Right renal cortex interstitium (tissue), 3 donors: ENCODE data around the gene TM9SF1. TPM values are rescaled to one million over a fixed set of nuclear protein-coding genes. Genes with fewer than 3 reads are reported as not detected.

Source experiments
- DNase-seq, 3 donors: peaks; one replicate each; pipeline ENCODE4 v3.0.0-alpha.2; 2013; ENCODE audit warnings: low read depth in 3 of 3, low spot score in 2 of 3
- polyA plus RNA-seq, 3 donors: library from polyadenylated mRNA; unstranded; fragments of 120-200 nt; gene quantifications; one replicate each; pipeline ENCODE4 v1.2.1, GENCODE V29; 2013; ENCODE audit not compliant: insufficient read length in 3 of 3

TM9SF1 gene
- polyA plus RNA-seq, 3 donors: 36.9 to 40.9 (median 39.0) TPM

DNA sequence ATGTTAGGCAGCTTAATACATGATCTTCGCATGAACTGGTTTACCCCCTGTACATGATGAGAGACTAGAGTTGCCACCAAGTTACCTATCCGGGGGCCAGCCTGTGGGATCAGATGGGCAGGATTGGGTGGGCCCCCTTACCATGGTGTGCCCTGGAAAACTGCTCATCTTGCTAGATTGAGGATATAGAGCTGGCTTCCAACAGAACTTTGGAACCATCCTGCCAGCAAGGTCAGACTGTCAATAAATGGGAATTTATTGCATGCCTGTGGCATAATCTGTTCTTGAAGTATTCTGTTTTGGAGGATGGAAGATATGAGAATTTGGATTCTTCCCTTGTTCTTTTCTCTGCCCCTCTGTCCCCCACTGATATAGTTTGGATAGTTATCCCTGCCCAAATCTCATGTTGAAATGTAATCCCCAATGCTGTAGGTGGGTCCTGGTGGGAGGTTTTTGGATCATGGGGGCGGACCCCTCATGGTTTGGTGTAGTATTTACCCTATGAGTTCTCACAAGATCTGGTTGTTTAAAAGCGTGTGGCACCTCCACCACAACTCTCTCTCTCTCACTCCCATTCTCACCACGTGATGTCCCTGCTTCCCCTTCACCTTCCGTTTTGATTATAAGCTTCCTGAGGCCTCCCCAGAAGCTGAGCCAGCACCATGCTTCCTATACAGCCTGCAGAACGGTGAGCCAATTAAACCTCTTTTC lies 3.7 kb upstream of the TM9SF1 start:
- DNase-seq: no peak

DNA sequence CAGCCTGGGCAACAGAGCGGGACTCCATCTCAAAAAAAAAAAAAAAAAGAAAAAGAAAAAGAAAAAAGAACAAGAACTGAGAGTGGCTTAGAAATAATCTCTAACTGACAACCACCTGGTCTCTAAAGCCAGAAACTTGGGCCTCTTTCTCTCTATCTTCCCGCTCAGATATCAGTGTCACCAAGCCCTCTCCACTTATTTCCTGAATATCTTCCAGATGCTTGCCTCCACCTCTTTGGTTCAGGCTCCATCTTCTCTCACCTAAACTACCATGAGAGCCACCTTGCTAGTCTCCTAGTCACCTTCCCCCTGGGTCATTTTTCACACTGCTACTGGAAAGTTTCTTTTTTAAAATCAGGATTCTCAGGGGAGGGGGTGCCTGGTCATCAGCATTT lies 1.8 kb upstream of the TM9SF1 start:
- no peak for DNase-seq

DNA sequence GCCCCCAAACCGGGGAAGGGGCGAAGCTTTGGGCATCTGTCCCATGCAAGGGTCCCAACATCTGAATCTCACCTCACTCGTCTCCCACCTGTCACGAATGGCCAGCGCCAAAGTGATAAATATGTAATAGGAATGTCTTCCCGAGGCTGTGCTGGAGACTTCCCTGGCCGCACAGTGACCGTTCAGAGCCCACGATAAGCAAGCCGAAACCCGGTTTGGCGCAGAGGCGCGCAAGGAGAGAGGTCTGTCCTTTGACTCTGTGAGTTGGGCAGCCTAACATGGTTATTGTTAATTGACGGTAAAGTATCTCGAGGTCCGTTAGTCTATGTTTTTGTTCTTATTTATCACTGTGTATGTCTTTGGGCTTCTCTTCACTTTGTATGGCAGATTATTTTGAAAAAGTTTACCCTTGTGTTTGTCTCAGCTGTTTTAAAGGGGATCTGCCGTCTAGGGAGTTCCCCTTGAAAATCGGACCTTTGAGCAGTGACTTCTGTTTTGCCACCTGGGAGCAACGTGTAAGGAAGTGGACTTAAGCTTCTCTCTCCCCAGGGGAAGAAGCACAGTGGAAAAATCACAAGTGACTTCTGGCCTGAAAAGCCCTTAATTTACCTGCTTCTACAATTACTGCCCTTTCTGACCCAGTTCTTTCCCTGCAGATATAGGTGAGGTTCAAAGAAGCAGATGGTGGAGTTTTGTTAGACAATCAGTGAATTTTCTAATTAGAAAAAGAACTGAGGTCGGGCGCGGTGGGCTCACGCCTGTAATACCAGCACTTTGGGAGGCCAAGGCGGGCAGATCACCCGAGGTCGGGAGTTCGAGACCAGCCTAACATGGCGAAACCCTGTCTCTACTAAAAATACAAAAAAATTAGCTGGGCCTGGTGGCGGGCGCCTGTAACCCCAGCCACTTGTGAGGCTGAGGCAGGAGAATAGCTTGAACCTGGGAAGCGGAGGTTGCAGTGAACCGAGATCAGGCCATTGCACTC lies 1.1 kb upstream of the TM9SF1 start:
- no peak for DNase-seq

DNA sequence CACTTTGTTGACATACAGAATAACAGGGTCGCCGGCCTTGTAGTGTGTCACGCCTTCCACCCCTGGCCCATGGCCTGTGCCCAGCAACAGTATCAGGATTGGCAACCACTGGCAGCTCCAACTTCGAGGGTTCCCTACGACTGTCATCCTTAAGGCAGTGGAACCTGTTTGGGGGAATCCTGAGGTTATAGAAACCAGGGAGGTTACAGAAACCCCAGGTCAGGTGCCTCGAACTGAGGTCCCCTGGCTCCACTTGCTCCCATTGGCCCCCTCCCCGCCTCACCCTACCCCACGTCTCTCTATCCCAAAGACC lies 412 bp downstream of the TM9SF1 start:
- DNase-seq: no peak

DNA sequence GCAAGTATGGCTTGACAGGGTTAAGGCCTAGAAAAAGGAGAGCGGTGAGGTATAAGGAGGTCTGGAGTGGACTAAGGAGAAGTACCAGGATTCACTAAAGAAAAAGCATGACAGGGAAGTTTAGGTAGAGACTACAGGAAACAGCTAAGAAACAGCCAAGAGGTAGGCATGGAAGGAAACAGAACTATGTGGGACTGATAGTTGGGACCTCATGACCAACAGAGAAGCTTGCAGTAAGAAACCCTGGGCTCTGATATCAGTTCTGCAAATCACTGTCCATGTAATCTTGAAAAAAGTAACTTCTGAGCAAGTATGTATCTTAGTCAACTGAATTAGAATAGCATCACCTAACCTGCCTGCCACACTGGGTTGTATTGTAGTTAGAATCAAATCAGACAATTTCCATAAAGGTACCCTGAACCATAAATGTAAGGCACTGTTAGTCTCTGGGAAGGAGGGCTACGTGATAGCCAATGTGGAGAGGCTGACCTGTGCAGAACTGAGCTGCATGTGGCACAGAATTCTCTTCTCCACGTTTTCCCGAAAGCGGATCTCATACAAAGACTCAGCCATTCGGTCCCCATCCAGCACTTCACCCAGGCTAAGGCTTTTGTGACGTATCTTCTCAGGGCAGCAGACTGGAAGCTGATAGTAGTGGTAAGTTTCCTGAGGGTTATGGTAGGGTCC lies 912 bp downstream of the TM9SF1 start:
- DNase-seq: no peak

DNA sequence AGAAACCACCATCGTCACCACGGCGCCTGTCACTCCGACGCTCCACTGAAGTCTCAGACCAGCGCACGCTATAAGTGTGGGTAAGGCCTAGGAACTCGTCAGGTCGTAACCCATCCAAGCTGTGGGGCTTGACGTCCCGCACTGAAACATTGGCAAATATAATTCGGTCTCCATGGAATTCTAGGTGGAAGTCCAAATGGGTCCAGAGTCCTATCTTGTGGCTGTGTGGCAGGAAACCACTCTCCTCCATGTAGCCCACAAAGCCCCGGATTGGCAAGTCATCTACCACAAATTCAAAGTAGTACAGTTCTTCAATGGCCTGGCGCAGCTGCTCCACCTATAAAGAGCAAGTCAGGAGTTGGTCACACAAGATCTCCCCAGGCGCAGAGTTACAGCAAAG lies 2.3 kb downstream of the TM9SF1 start:
- no peak for DNase-seq

DNA sequence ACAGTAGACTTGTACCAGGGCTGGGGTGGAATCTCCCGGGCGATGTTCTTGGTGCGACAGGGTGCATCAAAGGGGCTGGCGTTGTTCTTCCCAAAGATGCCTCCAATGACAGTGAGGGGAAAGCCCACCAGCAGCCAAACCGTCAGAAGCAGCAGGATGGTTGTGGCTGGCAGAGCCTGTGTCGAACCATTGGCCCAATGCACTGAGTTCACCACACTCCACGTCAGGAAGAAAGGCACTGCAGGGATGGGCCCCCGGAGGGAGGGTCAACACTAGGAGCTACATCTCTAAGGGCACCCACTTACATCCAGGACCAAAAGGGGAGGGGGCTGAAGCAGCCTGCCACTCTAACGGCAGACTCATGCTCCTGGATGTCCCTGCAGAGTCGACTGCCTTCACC lies 4.8 kb downstream of the TM9SF1 start:
- DNase-seq: no peak

DNA sequence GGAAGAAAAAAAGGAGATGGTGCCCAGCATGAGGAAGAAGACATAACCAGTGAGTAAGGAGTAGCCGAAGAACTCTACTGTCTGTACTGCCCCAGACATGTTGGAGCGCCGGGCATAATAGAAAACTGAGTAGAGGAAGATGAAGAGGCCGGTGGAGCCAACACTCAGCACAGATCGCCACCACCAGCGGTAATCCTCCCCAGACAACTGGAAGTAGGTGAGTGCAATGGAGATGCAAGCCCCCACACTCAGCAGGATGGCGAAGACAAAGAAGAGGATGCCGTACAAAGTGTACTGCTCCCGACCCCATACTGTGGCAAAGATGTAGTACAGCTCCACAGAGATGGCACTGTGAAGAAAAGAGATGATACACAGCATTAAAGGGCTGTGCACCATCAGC lies 5.8 kb downstream of the TM9SF1 start:
- DNase-seq: no peak

DNA sequence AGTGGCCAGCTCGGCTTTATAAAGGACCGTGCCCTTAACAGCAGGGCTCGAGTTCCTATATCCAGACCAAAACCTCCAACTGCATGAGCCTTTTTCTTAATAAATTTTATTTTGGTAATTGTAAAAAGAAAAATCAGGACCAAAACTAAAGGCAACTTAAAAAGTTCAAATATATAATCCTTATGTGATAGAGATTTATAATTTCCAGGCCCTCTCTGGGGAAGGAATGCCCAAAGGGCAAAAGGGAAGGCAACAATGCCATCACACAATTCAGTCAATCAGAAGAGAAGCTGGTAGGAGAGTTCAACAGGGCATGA lies 6.2 kb downstream of the TM9SF1 start:
- no peak for DNase-seq

DNA sequence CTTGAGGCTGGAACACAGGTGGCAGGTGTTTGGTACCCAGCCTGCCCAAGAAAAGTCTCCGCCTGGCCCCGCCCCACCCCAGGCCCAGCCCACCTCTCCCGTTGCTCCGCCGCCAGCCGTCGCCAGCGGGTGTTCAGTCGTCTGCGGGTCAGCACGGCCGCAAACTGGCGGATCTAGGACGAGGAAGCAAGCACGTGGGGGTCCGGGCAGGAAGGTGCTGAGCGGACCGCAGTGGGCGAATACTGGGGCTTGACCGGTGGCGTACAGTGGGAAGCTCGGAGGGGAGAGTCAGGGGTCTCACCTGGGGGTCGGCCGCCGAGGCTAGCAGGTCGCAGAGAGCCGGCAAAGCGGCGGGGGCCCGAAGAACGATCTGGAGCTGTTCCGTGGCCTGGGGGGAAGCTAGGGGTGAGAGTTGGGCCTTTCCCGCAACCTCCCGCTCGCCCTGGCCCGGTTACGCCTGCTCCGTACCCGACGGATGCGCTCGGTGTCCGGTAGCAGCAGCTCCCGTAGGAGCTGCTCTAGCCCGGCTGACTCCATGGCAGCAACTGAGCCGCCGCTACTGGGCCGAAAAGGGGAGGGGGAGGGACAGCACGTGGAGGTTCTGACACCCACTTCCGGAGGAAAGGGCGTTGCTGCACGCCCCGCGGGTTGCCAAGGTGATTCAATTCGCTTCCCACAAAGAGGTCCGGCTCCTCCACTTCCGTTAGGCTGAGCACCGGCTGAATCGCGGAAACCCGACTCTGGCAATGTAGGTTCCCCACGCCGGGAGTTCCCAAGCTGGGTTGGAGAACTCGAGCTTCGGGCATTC lies 6.8 kb downstream of the TM9SF1 start, which contains the start of gene IPO4:
TSS of gene IPO4 (minus strand) at position 566 of the 808 bp plus-strand sequence. CDS start at position 537, 29 bp downstream.
- DNase-seq: peak; percentile 83 to 94 (median 92)

DNA sequence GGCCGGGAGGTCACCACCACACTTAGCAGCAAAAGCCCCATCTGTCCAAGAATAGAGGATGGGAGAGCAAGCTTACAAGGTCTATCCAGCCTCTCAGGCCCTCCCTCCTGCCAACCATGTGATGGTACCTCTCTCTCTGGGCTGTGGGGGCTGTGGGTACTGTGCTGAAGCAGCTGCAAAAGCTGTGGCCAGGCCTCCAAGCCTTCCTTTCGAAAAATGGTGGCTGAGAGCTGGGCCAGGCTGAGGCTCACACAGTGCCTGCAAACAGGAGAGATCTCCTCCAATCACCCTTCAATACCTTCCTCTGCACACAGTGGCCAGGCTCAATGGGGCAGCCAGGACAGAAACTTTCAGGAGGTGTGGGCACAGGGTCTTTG lies 7.7 kb downstream of the TM9SF1 start:
- DNase-seq: no peak

DNA sequence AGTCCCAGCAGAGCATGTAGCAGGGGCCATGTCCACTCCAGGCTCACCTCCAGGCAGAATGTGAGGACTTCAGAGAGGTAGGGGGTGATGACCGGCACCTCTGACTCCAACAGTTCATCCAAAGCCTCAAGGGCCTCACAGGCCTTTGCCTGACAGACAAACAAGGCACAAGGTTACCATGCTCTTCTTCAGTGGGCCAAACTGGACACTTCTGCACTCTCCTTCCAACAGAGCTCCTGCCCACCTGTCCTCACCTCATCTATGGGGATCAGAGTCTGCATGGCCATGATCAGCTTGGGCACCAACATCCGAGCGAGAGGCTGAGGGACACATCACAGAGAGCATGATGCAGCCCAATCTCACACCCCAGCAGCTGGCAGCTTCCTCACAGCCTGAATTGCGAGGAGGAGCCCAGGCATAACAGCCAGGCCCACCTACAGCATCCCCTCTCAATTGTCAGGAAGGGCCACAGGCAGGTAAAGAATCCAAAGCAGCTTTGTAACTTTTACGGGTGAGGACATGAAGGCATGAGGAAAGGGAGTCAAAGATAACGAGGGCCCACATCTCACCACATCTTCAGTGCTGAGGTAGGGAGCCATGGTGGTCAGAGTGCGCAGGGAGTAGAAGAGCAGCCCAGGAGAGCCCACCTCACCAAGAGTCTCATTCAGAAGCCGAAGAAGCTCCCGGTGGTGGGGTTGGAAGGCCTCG lies 8.3 kb downstream of the TM9SF1 start:
- DNase-seq: no peak

DNA sequence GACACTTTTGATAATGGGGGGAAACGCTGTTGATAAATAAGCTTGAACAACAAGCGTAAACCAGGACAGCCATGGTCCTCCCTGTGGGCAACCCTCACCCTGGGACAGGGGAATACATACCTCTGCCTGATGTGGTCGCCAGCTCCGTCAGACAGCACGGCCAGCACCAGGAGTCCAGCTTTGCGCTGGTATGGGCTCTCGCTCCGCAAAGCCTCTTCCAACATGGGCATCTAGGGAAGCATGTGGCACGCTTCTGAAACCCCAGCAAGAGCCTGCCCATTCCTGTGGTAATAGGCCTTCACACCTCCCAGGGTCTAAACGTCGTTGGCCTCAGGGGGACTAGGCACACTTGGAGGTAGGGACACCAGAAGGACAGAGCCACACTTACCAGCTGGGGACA lies 9.5 kb downstream of the TM9SF1 start:
- no peak for DNase-seq

DNA sequence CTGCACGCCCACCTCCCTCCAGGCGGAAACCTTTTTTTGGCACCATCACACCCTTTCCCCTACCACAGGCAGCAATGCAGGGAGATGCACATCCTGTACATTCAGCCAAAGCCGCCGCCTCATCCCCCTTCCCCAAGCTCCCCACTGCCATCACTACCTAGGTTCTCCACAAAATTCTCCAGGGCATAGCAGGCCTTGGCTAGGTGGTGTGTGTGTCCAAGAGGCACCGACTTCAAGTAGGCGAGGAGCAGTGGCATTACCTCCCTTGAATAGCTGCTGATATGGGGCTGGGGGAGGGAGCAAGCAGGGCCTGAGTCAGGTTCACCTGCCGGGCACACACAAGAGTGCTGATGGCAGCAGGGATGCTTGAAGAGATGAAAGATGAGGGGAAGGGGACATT lies 10.2 kb downstream of the TM9SF1 start:
- DNase-seq: no peak

DNA sequence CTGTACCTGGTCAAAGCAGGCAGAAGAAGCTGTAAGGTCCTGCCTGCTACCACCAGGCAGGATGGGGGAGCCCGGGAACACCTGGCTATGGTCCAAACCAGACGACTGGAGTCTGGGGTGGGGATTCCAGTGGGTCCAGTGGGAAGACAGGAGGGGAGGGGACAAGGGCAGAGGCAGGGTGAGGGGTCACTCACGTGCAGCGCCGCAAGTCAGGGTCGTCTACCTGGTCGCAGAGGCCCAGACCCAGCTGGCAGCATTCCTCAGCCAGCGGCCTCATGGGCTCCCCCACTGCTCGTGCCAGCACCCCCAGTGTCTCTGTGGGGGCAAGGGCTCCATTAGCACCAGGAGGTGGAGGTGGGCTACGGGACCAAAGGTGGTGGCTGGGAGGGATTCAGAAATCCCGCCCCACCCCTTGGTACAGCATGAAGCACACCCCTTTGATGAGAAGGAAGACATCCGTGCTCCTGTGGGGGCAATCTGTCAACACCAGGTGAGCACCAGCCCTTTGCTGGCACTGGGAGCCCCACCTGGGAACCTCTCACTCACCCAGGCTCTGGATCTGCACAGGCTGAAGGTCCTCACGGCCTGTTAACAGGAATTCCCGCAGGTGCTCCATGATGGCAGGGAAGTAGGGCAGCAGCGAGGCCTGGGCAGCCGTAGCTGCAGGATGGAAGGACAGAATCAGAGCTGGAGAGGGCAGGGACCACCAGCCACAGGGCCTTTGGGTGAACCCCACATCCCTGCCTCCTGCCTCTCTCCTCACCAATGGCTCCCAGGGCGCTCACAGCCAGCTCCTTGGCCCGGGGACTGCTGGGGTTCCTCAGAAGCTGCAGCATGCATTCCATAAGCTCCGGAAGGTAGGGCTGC lies 10.9 kb downstream of the TM9SF1 start:
- DNase-seq: no peak

DNA sequence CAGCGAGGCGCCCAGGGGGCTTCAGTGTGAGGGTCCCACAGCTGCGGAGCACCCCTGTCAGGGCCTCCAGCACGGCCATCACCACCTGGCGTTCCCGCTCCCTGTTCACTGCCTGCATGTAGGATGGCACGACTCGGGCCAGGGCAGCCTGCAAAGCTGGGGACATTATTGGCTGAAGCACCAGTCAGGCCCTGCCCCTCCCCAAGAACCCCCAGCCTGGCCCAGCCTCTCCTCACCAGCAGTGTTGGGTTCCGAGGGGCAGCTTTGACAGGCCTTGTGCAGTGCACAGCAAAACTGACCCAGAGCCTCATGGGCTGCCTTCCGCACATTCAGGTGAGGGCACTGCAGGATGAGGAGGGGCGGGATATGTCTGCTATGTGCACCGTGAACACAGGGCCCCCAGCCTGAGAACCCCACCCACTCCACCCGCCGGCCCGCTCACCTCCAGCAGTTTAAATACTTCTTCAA lies 12.2 kb downstream of the TM9SF1 start:
- no peak for DNase-seq

DNA sequence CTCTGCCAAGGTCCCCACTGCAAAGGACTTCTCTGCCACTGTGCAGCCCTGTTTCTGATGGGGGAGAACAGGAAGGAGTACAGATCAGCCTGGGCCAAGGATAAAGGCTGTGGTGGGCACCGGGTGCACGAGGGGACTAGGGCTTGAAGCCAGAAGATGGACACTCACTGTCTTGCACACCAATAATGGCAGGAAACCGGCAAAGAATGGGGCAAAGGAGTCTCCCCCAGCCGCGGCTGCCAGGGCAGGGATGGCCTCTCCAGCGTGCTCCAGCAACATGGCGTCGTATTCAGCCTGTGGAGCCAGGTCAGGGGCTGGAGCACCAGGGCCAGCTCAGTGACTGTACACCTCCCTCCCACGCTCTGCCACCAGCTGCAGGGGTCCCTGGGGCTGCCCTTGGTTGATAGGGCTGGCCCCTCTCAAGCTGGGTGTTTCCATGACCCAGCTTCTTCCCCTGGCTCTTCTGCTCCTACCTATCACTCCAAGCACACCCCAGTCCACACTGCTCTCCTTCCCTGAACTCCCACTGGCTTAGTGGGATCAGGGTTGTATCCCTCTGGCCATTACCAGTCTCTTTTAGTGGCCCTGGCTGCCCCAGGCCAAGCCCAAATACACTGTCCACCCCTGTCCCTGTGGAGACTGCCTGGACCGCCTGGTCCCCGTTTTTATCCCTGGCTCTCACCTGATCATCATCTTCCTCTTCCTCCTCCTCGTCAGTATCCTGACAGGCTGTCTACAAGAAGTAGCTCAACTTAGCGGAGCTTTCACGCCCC lies 12.9 kb downstream of the TM9SF1 start:
- DNase-seq: no peak

DNA sequence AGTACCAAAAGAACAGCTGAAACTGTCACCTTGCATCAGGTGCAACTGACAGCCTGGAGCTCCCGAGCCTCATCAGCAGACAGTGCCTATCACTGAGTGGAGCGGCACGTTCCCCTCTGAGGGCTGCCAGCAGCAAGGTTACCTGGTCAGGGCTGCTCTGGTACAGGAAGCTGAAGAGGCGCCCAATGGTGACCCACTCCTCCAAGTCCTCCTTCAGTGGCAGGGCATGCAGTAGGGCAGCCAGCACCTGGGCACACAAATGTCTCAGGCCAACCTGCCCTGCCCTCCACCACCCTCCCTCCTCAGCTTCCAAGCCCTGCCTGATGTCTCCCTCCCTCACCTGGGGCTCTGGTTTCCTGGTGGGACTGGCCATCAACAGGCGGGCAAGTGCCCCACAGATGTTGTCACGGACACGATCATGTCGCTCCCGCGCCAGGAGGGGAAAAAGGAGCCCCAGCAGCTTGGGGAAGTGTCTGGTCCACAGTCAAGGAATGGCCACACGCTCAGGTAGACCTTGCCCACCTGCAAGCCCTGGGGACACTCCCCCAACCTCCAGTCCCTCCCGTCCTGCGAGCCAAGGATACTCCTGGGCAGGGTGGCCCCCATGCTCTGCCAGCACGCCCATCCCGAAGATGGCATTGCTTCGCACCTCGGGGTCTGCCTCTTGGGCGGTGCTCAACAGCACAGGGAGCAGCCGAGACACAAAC lies 13.7 kb downstream of the TM9SF1 start:
- DNase-seq: no peak
